ENCODE results near the gene RPN2. TPM values are rescaled to one million over a fixed set of nuclear protein-coding genes. Genes with fewer than 3 reads are reported as not detected.

Gene RPN2
- total and polyA plus RNA-seq, 10 of the 15 experiments (the other 5 are each of a cell fraction or from before 2014, with no cell fraction given), result 148 to 365 (median 228) TPM

- no peak for TF ChIP-seq PRDM15 (CRISPR knock-in tag; IDR thresholded peaks at IDR 0.05)
- TF ChIP-seq EP300 (IDR thresholded peaks at IDR 0.05; ENCODE audit: borderline replicate concordance in 1 of 2, control insufficient read depth in 1 of 2, low read depth in 2 of 2, low read length in 2 of 2), result no peak
- TF ChIP-seq JUND (IDR thresholded peaks at IDR 0.05; ENCODE audit: low read depth, low read length), result no peak
Observed at GRCh38 chr20:37179683-37180524, 774 bp downstream of the RPN2 start (continued).

- intact Hi-C loops (cut with micrococcal nuclease; ENCODE audit: unreplicated experiment), result no loop called here
Observed at GRCh38 chr20:37185686-37186085, 6.6 kb downstream of the RPN2 start.

More at GRCh38 chr20:37185686-37186085, 6.6 kb downstream of the RPN2 start:
- POLR2A ChIA-PET, result no interaction called here
- peaks cover 21% of the 10 kb centered on the region for H3K4me1 ChIP-seq (ENCODE audit: control insufficient read depth, insufficient read depth, low read length)
- in situ Hi-C loops (cut with MboI), result no loop called here
- CTCF ChIA-PET, result no interaction called here
- ATAC-seq, result no peak
- H3K79me2 ChIP-seq (ENCODE audit: control insufficient read depth, insufficient read depth, low read length), result peaks cover 74% of the 10 kb centered on the region
- peaks cover 3% of the 10 kb centered on the region; the same call in 1 of the 2 replicates for H4K20me1 ChIP-seq (ENCODE audit: control insufficient read depth, insufficient read depth)
- BruUV-seq (replicated peaks), result no TSS peak
- no peaks in the 10 kb centered on the region for H3K27me3 ChIP-seq (replicated peaks in 1 of 2; ENCODE audit: control insufficient read depth in 2 of 2, insufficient read depth in 2 of 2, low read length in 1 of 2)
- H3K9ac ChIP-seq (ENCODE audit: control insufficient read depth, insufficient read depth, low read length), result no peak overlapping the region
- peaks cover 9 to 35% of the 10 kb centered on the region in 2 experiments for H3K36me3 ChIP-seq (ENCODE audit: control insufficient read depth in 2 of 2, insufficient read depth in 2 of 2, low read length in 1 of 2)
- H2AFZ ChIP-seq (ENCODE audit: control insufficient read depth, low read depth, low read length), result no peak overlapping the region
- TF ChIP-seq BHLHE40 (IDR thresholded peaks at IDR 0.05; ENCODE audit: borderline replicate concordance in 1 of 2, low read depth in 2 of 2, low read length in 1 of 2) (no peak), POU2F2 (IDR thresholded peaks at IDR 0.05; ENCODE audit: borderline replicate concordance, low read depth, low read length) (no peak), SMARCA5 (IDR thresholded peaks at IDR 0.05) (no peak), POLR2AphosphoS5 (IDR thresholded peaks at IDR 0.05; ENCODE audit: low read length) (no peak)
- WGBS (ENCODE audit: insufficient coverage, insufficient replicate concordance, low lambda C conversion rate, missing lambda C conversion rate), result 98% methylated on average over 5 of the region's 5 CpGs
- H3K27ac ChIP-seq (ENCODE audit: control insufficient read depth, insufficient read depth), result no peak overlapping the region
- RAD21 ChIA-PET (ENCODE audit: unreplicated experiment), result no interaction called here
- SMC1A ChIA-PET (ENCODE audit: uncharacterized antibody, unreplicated experiment), result no interaction called here
- no peak overlapping the region for H3K4me2 ChIP-seq (ENCODE audit: control insufficient read depth, insufficient read depth)
- H3K9me3 ChIP-seq (replicated peaks; ENCODE audit: control insufficient read depth, insufficient read depth, low read length), result no peaks in the 10 kb centered on the region
- no peak for FAIRE-seq
- no peak overlapping the region for H3K4me3 ChIP-seq
- no peak for DNase-seq (ENCODE audit: low read depth, low spot score)
